M059J (cell line): Measurements from ENCODE around the gene NDUFA3. TPM values are rescaled to one million over a fixed set of nuclear protein-coding genes. Genes with fewer than 3 reads are reported as not detected.

ENCODE experiments used
- total RNA-seq: library from RNA; depleted of rRNA; stranded (reverse); fragments of >200 nt; shearing (Covaris generic); gene quantifications from 2 replicates; pipeline ENCODE4 v1.2.3, GENCODE V29; 2014; rRNA removed

Gene NDUFA3
- total RNA-seq, 1 experiment from 2014 or later: 38.5 TPM

Other genes with a start within 250 kb of the NDUFA3 start
- 26.6 and 41.1 TPM in 2 replicates for gene MYADM, start 235.0 kb upstream of the NDUFA3 start, total RNA-seq
- not detected in 2 replicates for gene PRKCG, start 220.7 kb upstream of the NDUFA3 start, total RNA-seq
- not detected in 2 replicates for gene CACNG7, start 193.6 kb upstream of the NDUFA3 start, total RNA-seq
- gene CACNG8, start 139.9 kb upstream of the NDUFA3 start, total RNA-seq: 0.15 TPM in 1 of 2 replicates, not detected in the other
- 0.07 and 0.12 TPM in 2 replicates for gene CACNG6, start 111.2 kb upstream of the NDUFA3 start, total RNA-seq
- gene VSTM1, start 39.0 kb upstream of the NDUFA3 start, total RNA-seq: not detected in 2 replicates
- not detected in 2 replicates for gene TARM1, start 21.5 kb upstream of the NDUFA3 start, total RNA-seq
- gene OSCAR, start 2.1 kb upstream of the NDUFA3 start, total RNA-seq: not detected in 2 replicates
- gene TFPT, start 12.8 kb downstream of the NDUFA3 start, total RNA-seq: 14.7 and 23.5 TPM in 2 replicates
- gene PRPF31, start 12.9 kb downstream of the NDUFA3 start, total RNA-seq: 68.7 and 90.2 TPM in 2 replicates
- 11.9 and 18.4 TPM in 2 replicates for gene CNOT3, start 34.9 kb downstream of the NDUFA3 start, total RNA-seq
- 9.1 and 15.1 TPM in 2 replicates for gene LENG1, start 56.9 kb downstream of the NDUFA3 start, total RNA-seq
- gene TMC4, start 70.3 kb downstream of the NDUFA3 start, total RNA-seq: 0.39 TPM in 1 of 2 replicates, not detected in the other
- 310 and 461 TPM in 2 replicates for gene MBOAT7, start 86.7 kb downstream of the NDUFA3 start, total RNA-seq
- 116 and 173 TPM in 2 replicates for gene TSEN34, start 88.5 kb downstream of the NDUFA3 start, total RNA-seq
- gene RPS9, start 98.0 kb downstream of the NDUFA3 start, total RNA-seq: 780 and 923 TPM in 2 replicates
- gene LILRB3, start 120.2 kb downstream of the NDUFA3 start, total RNA-seq: not detected in 2 replicates
- gene LILRA6, start 139.9 kb downstream of the NDUFA3 start, total RNA-seq: not detected in 2 replicates
- gene LILRB5, start 154.4 kb downstream of the NDUFA3 start, total RNA-seq: not detected in 2 replicates
- not detected in 2 replicates for gene LILRB2, start 178.3 kb downstream of the NDUFA3 start, total RNA-seq
- gene LILRA5, start 210.3 kb downstream of the NDUFA3 start, total RNA-seq: not detected in 2 replicates
- not detected in 2 replicates for gene LILRA4, start 236.3 kb downstream of the NDUFA3 start, total RNA-seq